Muscle layer of colon (tissue), 2 donors: Measurements from ENCODE around the gene DHRS7C.

Experiments
- H3K27ac ChIP-seq: one replicate; pipeline ENCODE4 v1.7.0; 2013; ENCODE audit warnings: low read depth, mild to moderate bottlenecking, low read length, moderate library complexity
- H3K27me3 ChIP-seq, 2 donors: one replicate each; pipeline ENCODE4 v1.7.0; 2013; ENCODE audit warnings: low read length in 2 of 2, mild to moderate bottlenecking in 2 of 2; ENCODE audit not compliant: insufficient read depth in 2 of 2, control insufficient read depth in 1 of 2
- H3K36me3 ChIP-seq: one replicate; pipeline ENCODE4 v1.7.0; 2013; ENCODE audit warnings: mild to moderate bottlenecking, low read length; ENCODE audit not compliant: insufficient read depth
- H3K4me1 ChIP-seq: one replicate; pipeline ENCODE4 v1.7.0; 2013; ENCODE audit warnings: mild to moderate bottlenecking, low read length; ENCODE audit not compliant: insufficient read depth
- H3K4me3 ChIP-seq, 2 donors: one replicate each; pipeline ENCODE4 v1.7.0; 2013; ENCODE audit warnings: low read length in 2 of 2, low read depth in 1 of 2, mild to moderate bottlenecking in 1 of 2, moderate library complexity in 1 of 2
- H3K9ac ChIP-seq: one replicate; pipeline ENCODE4 v1.7.0; 2013; ENCODE audit warnings: low read length
- H3K9me3 ChIP-seq: one replicate; pipeline ENCODE4 v1.7.0; 2013; ENCODE audit warnings: mild to moderate bottlenecking, low read length
- donor health status: abdominal sarcoma.
- donor health status: Adenocarcinoma of cecum.

Gene DHRS7C

DNA sequence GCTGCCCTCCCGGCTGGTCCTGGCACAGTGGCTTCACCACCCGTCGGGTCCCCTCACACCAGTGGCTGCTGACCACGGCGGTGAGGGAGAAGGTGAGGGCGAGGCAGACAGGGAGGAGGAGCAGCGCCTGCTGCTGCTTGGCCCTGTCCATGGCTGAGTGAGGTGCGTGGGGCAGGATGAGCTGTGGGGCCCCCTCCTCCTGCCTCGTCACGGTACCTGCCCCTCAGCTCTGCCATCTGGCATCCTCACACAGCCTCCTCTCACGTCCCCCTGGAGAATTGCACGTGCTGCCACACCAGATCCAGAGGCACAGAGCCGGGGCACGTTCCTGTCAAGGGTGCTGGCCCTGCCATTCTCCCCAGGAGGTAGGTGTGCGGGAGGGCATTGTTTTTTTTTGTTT lies 30.5 kb upstream of the DHRS7C start, which contains the start of gene GSG1L2:
Gene GSG1L2, minus strand, starts transcription at position 159 of the 400 bp plus-strand sequence. Its CDS starts 8 bp downstream, at position 151.
- no peak within 1 kb of the TSS for H3K9ac ChIP-seq
- no peaks in the 10 kb centered on the region for H3K36me3 ChIP-seq
- H3K4me1 ChIP-seq: no peaks in the 10 kb centered on the region
- no peaks in the 10 kb centered on the region for H3K27me3 ChIP-seq
- H3K4me3 ChIP-seq: no peak within 1 kb of the TSS
- H3K9me3 ChIP-seq: no peaks in the 10 kb centered on the region
- no peak within 1 kb of the TSS for H3K27ac ChIP-seq

DNA sequence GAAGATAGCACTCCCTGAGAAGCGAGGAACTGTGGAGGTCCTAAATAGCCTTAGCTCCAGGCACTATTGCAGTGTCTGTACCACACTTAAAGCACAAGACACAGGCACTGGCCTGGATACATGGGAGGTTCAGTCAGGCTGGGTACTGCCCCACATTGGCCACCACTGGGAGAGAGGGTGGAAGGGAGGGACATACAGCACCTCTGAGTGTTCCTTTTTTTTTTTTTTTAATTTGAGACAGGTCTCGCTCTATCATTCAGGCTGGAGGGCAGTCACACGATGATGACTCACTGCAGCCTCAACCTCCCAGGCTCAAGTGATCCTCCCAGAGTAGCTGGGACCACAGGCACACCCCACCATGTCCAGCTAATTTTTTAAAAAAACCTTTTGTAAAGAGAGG lies 29.1 kb upstream of the DHRS7C start:
- Histone ChIP-seq H3K9ac (no peak overlapping the region), H3K27me3 (no peaks in the 10 kb centered on the region), H3K27ac (no peak overlapping the region), H3K36me3 (no peaks in the 10 kb centered on the region), H3K4me3 (no peak overlapping the region), H3K9me3 (no peaks in the 10 kb centered on the region), H3K4me1 (no peaks in the 10 kb centered on the region)

DNA sequence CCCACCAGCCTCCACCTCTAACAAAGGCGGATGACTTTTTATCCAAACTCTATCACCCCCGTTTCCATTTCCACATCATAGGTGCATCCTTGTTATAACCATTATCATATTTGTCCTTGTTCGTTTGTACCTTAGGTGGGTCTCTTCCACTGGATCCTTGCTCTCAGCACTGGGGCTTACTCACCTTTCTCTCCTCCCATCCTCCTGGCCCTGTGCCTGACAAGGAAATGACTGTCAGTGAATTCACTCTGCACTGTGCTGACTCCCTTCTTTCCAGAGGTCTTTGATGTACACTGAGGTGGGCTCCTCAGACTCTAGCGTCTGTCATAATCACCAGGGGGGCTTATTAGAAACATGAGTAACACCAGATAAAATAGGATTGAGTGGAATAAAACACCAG lies 27.4 kb upstream of the DHRS7C start:
- H3K27me3 ChIP-seq: no peaks in the 10 kb centered on the region
- no peak overlapping the region for H3K9ac ChIP-seq
- no peak overlapping the region for H3K4me3 ChIP-seq
- H3K9me3 ChIP-seq: no peaks in the 10 kb centered on the region
- no peak overlapping the region for H3K27ac ChIP-seq
- no peaks in the 10 kb centered on the region for H3K36me3 ChIP-seq
- no peaks in the 10 kb centered on the region for H3K4me1 ChIP-seq

DNA sequence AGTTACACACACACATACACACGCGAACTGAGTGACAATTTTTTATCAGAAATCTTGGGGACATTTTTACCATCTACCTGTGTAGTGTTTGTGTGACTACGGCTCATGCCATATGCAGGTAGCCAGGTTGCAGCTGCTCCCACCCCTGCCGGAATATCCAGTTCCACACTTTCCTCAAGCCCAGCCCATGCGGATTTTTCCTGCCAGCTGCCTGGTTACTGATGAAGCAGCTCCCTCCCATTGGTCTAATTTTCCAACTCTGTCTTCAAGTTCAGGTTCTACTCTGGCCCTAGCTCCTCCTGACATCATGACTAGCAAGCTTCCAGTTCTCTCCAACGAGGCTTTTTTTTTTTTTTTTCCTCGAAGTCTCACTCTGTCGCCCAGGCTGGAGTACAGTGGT lies 25.7 kb upstream of the DHRS7C start:
- H3K36me3 ChIP-seq: no peaks in the 10 kb centered on the region
- H3K9me3 ChIP-seq: no peaks in the 10 kb centered on the region
- H3K4me1 ChIP-seq: no peaks in the 10 kb centered on the region
- H3K4me3 ChIP-seq: no peak overlapping the region
- no peaks in the 10 kb centered on the region for H3K27me3 ChIP-seq
- no peak overlapping the region for H3K9ac ChIP-seq
- H3K27ac ChIP-seq: no peak overlapping the region

DNA sequence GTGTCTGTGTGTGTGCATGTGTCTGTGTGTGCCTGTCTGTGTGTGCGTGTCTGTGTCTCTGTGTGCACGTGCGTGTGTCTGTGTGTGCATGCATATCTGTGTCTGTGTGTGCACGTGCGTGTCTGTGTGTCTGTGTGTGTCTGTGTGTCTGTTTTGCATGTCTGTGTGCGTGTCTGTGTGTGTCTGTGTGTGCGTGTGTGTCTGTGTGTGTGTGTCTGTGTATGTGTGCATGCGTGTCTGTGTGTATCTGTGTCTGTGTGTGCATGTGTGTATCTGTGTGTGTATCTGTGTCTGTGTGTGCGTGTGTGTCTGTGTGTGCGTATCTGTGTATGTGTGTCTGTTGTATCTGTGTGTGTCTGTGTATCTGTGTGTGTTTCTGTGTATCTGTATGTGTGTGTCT lies 25.1 kb upstream of the DHRS7C start:
- Histone ChIP-seq H3K9me3 (no peaks in the 10 kb centered on the region), H3K4me1 (no peaks in the 10 kb centered on the region), H3K27ac (no peak overlapping the region), H3K36me3 (no peaks in the 10 kb centered on the region), H3K4me3 (no peak overlapping the region), H3K27me3 (no peaks in the 10 kb centered on the region), H3K9ac (no peak overlapping the region)

DNA sequence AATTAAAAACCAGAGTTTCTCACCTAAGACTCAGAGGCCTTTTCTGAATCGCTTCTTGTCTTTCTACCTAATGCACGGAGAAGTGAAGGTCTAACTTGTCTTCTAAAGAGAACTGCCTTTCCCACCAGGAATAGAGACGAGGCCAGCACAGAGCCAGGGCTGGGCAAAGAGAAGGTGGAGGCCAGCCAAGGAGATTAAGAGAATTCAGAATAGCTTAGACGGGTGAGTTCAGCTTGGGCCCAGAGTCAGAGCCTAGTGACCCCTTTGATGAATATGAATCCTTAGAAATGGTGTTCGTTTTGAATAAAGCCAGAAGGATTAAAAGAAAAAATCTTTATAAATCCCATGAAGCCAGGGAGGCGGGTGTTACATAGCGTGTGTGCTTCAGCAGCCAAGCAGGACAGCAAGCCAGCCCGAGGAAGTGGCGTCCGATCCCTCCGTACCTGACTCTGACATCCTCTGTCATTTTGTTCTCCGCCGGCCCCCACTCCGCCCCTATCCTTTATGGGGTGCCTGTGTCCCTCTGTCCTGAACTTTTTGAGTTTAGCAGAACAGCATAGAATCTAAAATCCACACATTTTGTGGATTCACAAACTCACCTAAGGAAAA lies 23.0 kb upstream of the DHRS7C start:
- H3K9ac ChIP-seq: no peak overlapping the region
- H3K27me3 ChIP-seq: no peaks in the 10 kb centered on the region
- H3K4me3 ChIP-seq: no peak overlapping the region
- no peaks in the 10 kb centered on the region for H3K9me3 ChIP-seq
- H3K36me3 ChIP-seq: no peaks in the 10 kb centered on the region
- no peaks in the 10 kb centered on the region for H3K4me1 ChIP-seq
- no peak overlapping the region for H3K27ac ChIP-seq

DNA sequence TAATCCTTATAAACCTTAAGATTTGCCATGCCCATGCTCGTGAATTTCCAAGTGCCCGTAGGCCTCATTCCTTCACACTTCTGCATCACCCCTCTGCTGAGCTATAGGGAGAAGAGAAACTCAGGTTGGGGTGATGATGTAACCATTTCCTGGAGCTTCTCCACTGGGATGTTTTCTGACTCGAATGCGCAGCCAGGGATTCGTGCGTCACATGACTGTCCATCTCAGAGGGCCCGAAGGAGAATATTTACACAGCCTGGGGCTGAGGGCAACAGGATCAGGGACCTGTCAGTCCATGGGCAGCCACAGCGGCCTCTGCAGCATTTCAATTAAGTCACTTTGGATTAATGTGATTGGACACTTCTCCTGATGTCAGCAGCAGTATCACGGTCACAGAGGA lies 21.8 kb upstream of the DHRS7C start:
- no peak overlapping the region for H3K9ac ChIP-seq
- H3K27ac ChIP-seq: no peak overlapping the region
- no peaks in the 10 kb centered on the region for H3K27me3 ChIP-seq
- H3K4me1 ChIP-seq: no peaks in the 10 kb centered on the region
- no peaks in the 10 kb centered on the region for H3K36me3 ChIP-seq
- H3K4me3 ChIP-seq: no peak overlapping the region
- no peaks in the 10 kb centered on the region for H3K9me3 ChIP-seq

DNA sequence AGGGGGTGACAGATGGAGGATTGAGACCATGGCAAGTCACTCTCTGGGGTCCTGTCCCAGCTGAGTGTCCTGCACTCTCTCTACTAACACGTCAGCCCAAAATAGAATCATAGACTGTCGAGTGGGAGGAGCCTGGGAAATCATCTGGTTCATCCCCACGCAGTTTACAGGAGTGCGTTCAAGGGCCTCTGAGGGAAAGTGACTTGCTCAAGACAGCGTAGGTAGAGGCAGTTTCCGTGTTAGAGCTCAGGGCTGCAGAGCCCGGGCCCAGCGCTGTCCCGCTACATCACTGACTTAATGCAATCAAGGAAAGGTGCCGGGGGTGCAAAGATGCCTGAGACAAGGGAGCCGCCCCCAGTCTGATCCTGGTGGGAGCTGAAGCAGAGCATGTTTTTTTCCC lies 20.1 kb upstream of the DHRS7C start:
- no peak overlapping the region for H3K27ac ChIP-seq
- no peak overlapping the region for H3K9ac ChIP-seq
- H3K4me1 ChIP-seq: no peaks in the 10 kb centered on the region
- no peaks in the 10 kb centered on the region for H3K36me3 ChIP-seq
- no peaks in the 10 kb centered on the region for H3K27me3 ChIP-seq
- H3K9me3 ChIP-seq: no peaks in the 10 kb centered on the region
- no peak overlapping the region for H3K4me3 ChIP-seq

DNA sequence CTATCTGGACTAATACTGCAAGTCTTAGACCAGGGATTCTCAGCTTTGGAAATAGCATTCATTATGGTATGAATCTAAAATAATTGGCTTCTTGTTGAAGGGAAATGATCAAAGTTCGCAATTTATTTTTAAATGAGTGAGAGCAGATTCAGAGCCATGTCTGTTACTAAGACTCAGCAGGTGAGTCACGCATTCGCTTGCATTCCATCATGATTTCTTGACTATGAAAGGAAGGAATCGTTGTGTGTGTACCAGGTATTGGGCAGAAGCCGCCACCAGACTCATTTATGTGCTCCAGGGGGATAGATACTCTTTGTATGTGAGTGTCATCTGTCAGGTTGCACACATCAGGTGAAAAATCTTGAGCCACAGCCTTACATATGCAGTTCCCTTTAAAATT lies 19.7 kb upstream of the DHRS7C start:
- Histone ChIP-seq H3K27me3 (no peaks in the 10 kb centered on the region), H3K27ac (no peak overlapping the region), H3K9ac (no peak overlapping the region), H3K4me3 (no peak overlapping the region), H3K36me3 (no peaks in the 10 kb centered on the region), H3K4me1 (no peaks in the 10 kb centered on the region), H3K9me3 (no peaks in the 10 kb centered on the region)

DNA sequence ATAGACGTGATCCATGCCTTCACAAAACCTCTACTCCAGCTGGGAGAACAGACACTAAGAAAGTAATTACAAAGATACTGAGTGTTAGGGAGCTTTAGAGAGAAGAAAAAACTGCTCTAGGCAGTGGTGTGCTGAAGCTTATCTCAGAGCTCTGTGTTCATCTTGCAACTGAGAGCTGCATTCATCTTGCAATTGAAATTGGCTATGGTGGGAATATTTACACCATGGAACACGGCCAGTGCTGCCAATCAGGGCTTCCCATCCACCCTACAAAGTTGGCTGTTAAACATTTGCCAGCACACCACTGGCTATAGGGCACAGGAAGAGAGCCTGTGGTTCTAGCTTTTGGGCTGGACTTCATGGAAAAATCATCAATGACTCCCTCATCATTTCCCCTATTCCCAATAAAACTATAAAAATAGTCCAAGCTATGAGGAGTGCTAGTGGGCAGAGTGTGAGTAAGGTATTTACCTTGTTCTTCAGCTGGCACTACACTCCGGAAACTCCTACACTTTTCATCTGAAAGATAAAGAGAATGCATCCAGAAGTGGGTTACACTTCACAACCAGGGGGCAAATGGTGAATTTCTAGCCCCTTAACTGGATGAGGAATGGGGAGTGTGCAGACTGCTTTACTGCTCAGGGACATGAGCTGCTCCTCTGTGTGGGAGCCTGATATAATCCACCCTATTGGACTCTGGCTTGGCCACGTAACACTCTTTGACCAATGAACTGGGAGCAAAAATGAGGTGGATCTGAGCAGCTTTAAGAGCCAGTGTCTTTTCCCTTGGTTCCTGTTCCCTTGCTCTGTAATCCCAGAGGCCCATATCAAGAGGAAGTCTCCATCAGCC lies 18.9 kb upstream of the DHRS7C start:
- no peak overlapping the region for H3K4me3 ChIP-seq
- H3K9ac ChIP-seq: no peak overlapping the region
- no peak overlapping the region for H3K27ac ChIP-seq
- no peaks in the 10 kb centered on the region for H3K9me3 ChIP-seq
- no peaks in the 10 kb centered on the region for H3K36me3 ChIP-seq
- H3K27me3 ChIP-seq: no peaks in the 10 kb centered on the region
- H3K4me1 ChIP-seq: no peaks in the 10 kb centered on the region

DNA sequence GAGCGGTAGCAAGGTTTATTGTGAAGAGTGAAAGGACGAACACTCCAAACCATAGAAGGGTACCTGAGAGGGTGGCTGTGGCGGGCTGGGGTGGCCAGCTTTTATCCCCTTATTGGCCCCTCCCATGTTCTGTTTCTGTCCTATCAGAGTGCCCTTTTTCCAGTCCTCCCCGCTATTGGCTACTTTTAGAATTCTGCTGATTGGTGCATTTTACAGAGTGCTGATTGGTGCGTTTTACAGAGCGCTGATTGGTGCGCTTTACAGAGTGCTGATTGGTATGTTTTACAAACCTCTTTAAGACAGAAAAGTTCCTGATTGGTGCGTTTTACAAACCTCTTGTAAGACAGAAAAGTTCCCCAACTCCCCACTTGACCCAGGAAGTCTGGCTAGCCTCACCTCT lies 18.0 kb upstream of the DHRS7C start:
- Histone ChIP-seq H3K27ac (no peak overlapping the region), H3K4me3 (no peak overlapping the region), H3K9me3 (no peaks in the 10 kb centered on the region), H3K36me3 (no peaks in the 10 kb centered on the region), H3K27me3 (no peaks in the 10 kb centered on the region), H3K4me1 (no peaks in the 10 kb centered on the region), H3K9ac (no peak overlapping the region)

DNA sequence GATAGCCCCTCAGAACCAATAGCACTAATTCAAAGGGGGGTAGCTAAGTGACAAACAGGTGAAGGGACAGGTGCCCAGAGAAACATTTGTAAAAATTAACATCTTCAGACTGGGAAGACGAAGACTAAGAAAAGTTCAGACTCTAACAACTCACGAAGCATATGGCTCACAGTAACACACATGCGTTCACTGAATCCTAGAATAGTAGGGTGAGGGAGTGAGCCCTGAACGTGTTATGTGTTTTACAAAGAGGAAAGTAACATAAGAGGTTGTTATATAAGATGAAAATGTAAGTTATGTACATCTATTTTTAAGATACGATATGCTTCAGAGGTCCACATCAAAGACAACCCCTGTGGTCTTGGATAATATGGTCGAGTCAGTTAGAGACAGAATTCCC lies 15.3 kb upstream of the DHRS7C start:
- no peak overlapping the region for H3K27ac ChIP-seq
- no peaks in the 10 kb centered on the region for H3K9me3 ChIP-seq
- no peaks in the 10 kb centered on the region for H3K4me1 ChIP-seq
- H3K4me3 ChIP-seq: no peak overlapping the region
- H3K27me3 ChIP-seq: no peaks in the 10 kb centered on the region
- H3K36me3 ChIP-seq: no peaks in the 10 kb centered on the region
- no peak overlapping the region for H3K9ac ChIP-seq
